Mucosa of rectum (tissue), 2 donors: Measurements from ENCODE around the gene OR10H5.
"Not testable (repeated sequence)": the region's sequence is repeated elsewhere in the genome, so short reads cannot be mapped to it uniquely, and the experiment has no call there.

Experiments used
- H3K27ac ChIP-seq, 2 donors: one replicate each; pipeline ENCODE4 v1.7.0; 2013; ENCODE audit warnings: inconsistent platforms in 2 of 2, low read depth in 2 of 2, low read length in 2 of 2
- H3K27me3 ChIP-seq, 2 donors: one replicate each; pipeline ENCODE4 v1.7.0; 2013; ENCODE audit warnings: low read length in 2 of 2; ENCODE audit not compliant: control insufficient read depth in 2 of 2, insufficient read depth in 2 of 2
- H3K36me3 ChIP-seq, 2 donors: one replicate each; pipeline ENCODE4 v1.7.0; 2013; ENCODE audit warnings: low read length in 2 of 2; ENCODE audit not compliant: control insufficient read depth in 2 of 2, insufficient read depth in 2 of 2
- H3K4me1 ChIP-seq, 2 donors: one replicate each; pipeline ENCODE4 v1.7.0; 2013; ENCODE audit warnings: low read length in 2 of 2, mild to moderate bottlenecking in 1 of 2; ENCODE audit not compliant: control insufficient read depth in 2 of 2, insufficient read depth in 2 of 2
- H3K4me3 ChIP-seq, 2 donors: one replicate each; pipeline ENCODE4 v1.7.0; 2013; ENCODE audit warnings: low read length in 2 of 2
- H3K9ac ChIP-seq, 2 donors: one replicate each; pipeline ENCODE4 v1.7.0; 2013; ENCODE audit warnings: low read length in 2 of 2, low read depth in 1 of 2, mild to moderate bottlenecking in 1 of 2
- H3K9me3 ChIP-seq, 2 donors: one replicate each; pipeline ENCODE4 v1.7.0; 2013; ENCODE audit warnings: low read length in 2 of 2; ENCODE audit not compliant: control insufficient read depth in 2 of 2
- donor health status: healthy.
- donor health status: Normal muscosa, but diverticular disease.

Gene OR10H5

GRCh38 chr19:15810335-15810734, 22.9 kb downstream of the OR10H5 start:
- Histone ChIP-seq H3K36me3 (no peaks in the 10 kb centered on the region), H3K4me1 (peaks cover 0 to 2% of the 10 kb centered on the region in 2 donors), H3K9me3 (no peaks in the 10 kb centered on the region), H3K27me3 (peaks cover 7 to 8% of the 10 kb centered on the region in 2 donors), H3K9ac (no peak overlapping the region), H3K4me3 (peak overlapping the region in 1 of 2 donors; percentile 21), H3K27ac (no peak overlapping the region)

GRCh38 chr19:15811476-15811875, 24.0 kb downstream of the OR10H5 start:
- no peaks in the 10 kb centered on the region for H3K36me3 ChIP-seq
- no peak overlapping the region for H3K27ac ChIP-seq
- peaks cover 0 to 2% of the 10 kb centered on the region in 2 donors for H3K4me1 ChIP-seq
- H3K4me3 ChIP-seq: no peak overlapping the region
- peaks cover 8 to 12% of the 10 kb centered on the region in 2 donors for H3K27me3 ChIP-seq
- H3K9me3 ChIP-seq: no peaks in the 10 kb centered on the region
- H3K9ac ChIP-seq: no peak overlapping the region

GRCh38 chr19:15812060-15812722, 24.7 kb downstream of the OR10H5 start:
- Histone ChIP-seq H3K9ac (no peak overlapping the region), H3K4me3 (no peak overlapping the region), H3K36me3 (no peaks in the 10 kb centered on the region), H3K9me3 (no peaks in the 10 kb centered on the region), H3K27me3 (peaks cover 8 to 12% of the 10 kb centered on the region in 2 donors), H3K4me1 (peaks cover 0 to 2% of the 10 kb centered on the region in 2 donors), H3K27ac (no peak overlapping the region)

GRCh38 chr19:15813916-15814315, 26.5 kb downstream of the OR10H5 start:
- no peaks in the 10 kb centered on the region for H3K36me3 ChIP-seq
- no peak overlapping the region for H3K9ac ChIP-seq
- H3K4me3 ChIP-seq: no peak overlapping the region
- peaks cover 8 to 12% of the 10 kb centered on the region in 2 donors for H3K27me3 ChIP-seq
- no peaks in the 10 kb centered on the region for H3K9me3 ChIP-seq
- peaks cover 0 to 2% of the 10 kb centered on the region in 2 donors for H3K4me1 ChIP-seq
- no peak overlapping the region for H3K27ac ChIP-seq

- Histone ChIP-seq H3K36me3 (no peaks in the 10 kb centered on the region), H3K27me3 (peaks cover 8 to 12% of the 10 kb centered on the region in 2 donors), H3K9me3 (no peaks in the 10 kb centered on the region), H3K27ac (no peak within 1 kb of the TSS), H3K4me3 (no peak within 1 kb of the TSS), H3K4me1 (no peaks in the 10 kb centered on the region), H3K9ac (no peak within 1 kb of the TSS)
These were observed 27.8 kb downstream of the OR10H5 start, which contains the start of gene OR10H1 for GRCh38 chr19:15815306-15815705. OR10H1 (minus strand) TSS chr19:15815664; CDS start chr19:15808037, 7,627 bp downstream.

- Histone ChIP-seq H3K27ac (no peak overlapping the region), H3K36me3 (no peaks in the 10 kb centered on the region), H3K9me3 (no peaks in the 10 kb centered on the region), H3K27me3 (peaks cover 0 to 5% of the 10 kb centered on the region in 2 donors), H3K4me1 (no peaks in the 10 kb centered on the region), H3K9ac (no peak overlapping the region), H3K4me3 (no peak overlapping the region)
These were observed 33.2 kb downstream of the OR10H5 start for GRCh38 chr19:15820646-15821045.

GRCh38 chr19:15825753-15826152, 38.3 kb downstream of the OR10H5 start:
- Histone ChIP-seq H3K4me1 (peaks cover 0 to 7% of the 10 kb centered on the region in 2 donors), H3K9me3 (no peaks in the 10 kb centered on the region), H3K9ac (no peak overlapping the region), H3K4me3 (no peak overlapping the region), H3K27ac (no peak overlapping the region), H3K27me3 (no peaks in the 10 kb centered on the region), H3K36me3 (no peaks in the 10 kb centered on the region)

GRCh38 chr19:15828121-15828610, 40.7 kb downstream of the OR10H5 start:
- Histone ChIP-seq H3K9ac (no peak overlapping the region), H3K27ac (no peak overlapping the region), H3K27me3 (no peaks in the 10 kb centered on the region), H3K4me1 (peaks cover 0 to 7% of the 10 kb centered on the region in 2 donors), H3K4me3 (no peak overlapping the region), H3K36me3 (no peaks in the 10 kb centered on the region), H3K9me3 (no peaks in the 10 kb centered on the region)

- H3K9me3 ChIP-seq, H3K27ac ChIP-seq, H3K27me3 ChIP-seq, H3K4me1 ChIP-seq, H3K36me3 ChIP-seq, H3K4me3 ChIP-seq, H3K9ac ChIP-seq: not testable (repeated sequence)
These were observed 41.3 kb downstream of the OR10H5 start for GRCh38 chr19:15828611-15829305.

- no peaks in the 10 kb centered on the region for H3K27me3 ChIP-seq
- no peak overlapping the region for H3K9ac ChIP-seq
- H3K4me1 ChIP-seq: peaks cover 0 to 7% of the 10 kb centered on the region in 2 donors
- H3K4me3 ChIP-seq: no peak overlapping the region
- no peak overlapping the region for H3K27ac ChIP-seq
- H3K9me3 ChIP-seq: no peaks in the 10 kb centered on the region
- H3K36me3 ChIP-seq: no peaks in the 10 kb centered on the region
These were observed 41.8 kb downstream of the OR10H5 start for GRCh38 chr19:15829306-15829698.
